NCI-H526 treated with DMSO at 0.1 percent for 48 hours (cell line): Measurements from ENCODE around the gene LHB.
"Not testable (repeated sequence)": the region's sequence is repeated elsewhere in the genome, so short reads cannot be mapped to it uniquely, and the experiment has no call there.

ENCODE experiments used
- DNase-seq: peaks from one replicate; lab custom pipeline; 2025; lab: John Stamatoyannopoulos, UW

Gene LHB

DNA sequence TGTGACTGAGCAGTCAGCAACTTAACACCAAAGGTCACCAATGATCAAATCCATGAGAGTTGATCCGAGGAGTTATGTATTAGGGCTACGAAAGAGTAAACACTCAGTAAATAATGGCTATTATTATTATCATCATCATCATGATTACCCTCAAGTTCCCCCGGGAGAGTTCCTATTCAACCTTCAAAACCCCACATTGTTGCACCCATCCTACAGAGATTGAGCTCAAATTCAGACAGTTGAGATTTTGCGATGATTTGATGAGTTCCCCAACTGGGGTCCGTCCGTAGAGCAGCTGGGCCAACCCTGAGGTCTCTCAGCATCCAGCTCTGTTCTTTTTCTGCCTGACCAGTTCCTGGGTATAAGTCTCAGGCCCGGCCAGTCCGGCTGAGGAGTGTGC, 21.2 kb upstream of the LHB start:
- DNase-seq: not testable (repeated sequence)

GRCh38 chr19:49036815-49037214, 19.9 kb upstream of the LHB start, which contains the start of gene CGB1:
CGB1 (minus strand) TSS chr19:49036895; CDS start chr19:49036711, 184 bp downstream.
- DNase-seq: not testable (repeated sequence)

- DNase-seq: not testable (repeated sequence)
Observed at GRCh38 chr19:49031642-49032301, 14.9 kb upstream of the LHB start, which contains the start of gene CGB2. CGB2 (plus strand) TSS chr19:49031890; CDS start chr19:49032096, 206 bp downstream.

DNA sequence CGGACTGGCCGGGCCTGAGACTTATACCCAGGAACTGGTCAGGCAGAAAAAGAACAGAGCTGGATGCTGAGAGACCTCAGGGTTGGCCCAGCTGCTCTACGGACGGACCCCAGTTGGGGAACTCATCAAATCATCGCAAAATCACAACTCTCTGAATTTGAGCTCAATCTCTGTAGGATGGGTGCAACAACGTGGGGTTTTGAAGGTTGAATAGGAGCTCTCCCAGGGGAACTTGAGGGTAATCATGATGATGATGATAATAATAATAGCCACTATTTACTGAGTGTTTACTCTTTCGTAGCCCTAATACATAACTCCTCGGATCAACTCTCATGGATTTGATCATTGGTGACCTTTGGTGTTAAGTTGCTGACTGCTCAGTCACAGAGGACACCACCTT, 13.4 kb upstream of the LHB start:
- DNase-seq: not testable (repeated sequence)

- DNase-seq: not testable (repeated sequence)
Observed at GRCh38 chr19:49029749-49030148, 12.9 kb upstream of the LHB start.

GRCh38 chr19:49028686-49029085, 11.8 kb upstream of the LHB start:
- not testable (repeated sequence) for DNase-seq

- not testable (repeated sequence) for DNase-seq
Observed at GRCh38 chr19:49025599-49025998, 8.7 kb upstream of the LHB start.

DNA sequence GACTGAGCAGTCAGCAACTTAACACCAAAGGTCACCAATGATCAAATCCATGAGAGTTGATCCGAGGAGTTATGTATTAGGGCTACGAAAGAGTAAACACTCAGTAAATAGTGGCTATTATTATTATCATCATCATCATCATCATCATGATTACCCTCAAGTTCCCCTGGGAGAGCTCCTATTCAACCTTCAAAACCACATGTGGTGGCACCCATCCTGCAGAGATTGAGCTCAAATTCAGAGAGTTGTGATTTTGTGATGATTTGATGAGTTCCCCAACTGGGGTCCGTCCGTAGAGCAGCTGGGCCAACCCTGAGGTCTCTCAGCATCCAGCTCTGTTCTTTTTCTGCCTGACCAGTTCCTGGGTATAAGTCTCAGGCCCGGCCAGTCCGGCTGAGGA, 8.2 kb upstream of the LHB start:
- DNase-seq: not testable (repeated sequence)

- not testable (repeated sequence) for DNase-seq
Observed at GRCh38 chr19:49024233-49024632, 7.3 kb upstream of the LHB start, which contains the start of gene CGB3. CGB3 (minus strand) TSS chr19:49024333; CDS start chr19:49023971, 362 bp downstream.

DNA sequence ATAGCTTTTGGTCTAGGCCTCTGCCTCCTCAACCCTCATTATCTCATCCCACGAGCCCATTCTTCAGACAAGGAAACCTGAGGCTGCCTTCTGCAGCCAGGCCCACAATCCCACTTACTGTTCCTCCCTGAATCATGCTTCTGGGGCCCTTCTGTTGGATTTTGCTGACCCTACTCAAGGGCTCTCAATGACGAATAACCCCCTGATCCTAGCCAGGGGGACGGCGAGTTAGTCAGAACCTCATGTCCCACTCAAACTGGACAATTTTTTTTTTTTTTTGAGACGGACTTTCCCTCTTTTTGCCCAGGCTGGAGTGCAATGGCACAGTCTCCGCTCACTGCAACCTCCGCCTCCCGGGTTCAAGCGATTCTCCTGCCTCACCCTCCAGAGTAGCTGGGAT, 5.2 kb upstream of the LHB start:
- DNase-seq: no peak

- no peak for DNase-seq
Observed at GRCh38 chr19:49020931-49021895, 4.3 kb upstream of the LHB start.

GRCh38 chr19:49020342-49020741, 3.5 kb upstream of the LHB start:
- DNase-seq: no peak

GRCh38 chr19:49019242-49019932, 2.5 kb upstream of the LHB start:
- no peak for DNase-seq

DNA sequence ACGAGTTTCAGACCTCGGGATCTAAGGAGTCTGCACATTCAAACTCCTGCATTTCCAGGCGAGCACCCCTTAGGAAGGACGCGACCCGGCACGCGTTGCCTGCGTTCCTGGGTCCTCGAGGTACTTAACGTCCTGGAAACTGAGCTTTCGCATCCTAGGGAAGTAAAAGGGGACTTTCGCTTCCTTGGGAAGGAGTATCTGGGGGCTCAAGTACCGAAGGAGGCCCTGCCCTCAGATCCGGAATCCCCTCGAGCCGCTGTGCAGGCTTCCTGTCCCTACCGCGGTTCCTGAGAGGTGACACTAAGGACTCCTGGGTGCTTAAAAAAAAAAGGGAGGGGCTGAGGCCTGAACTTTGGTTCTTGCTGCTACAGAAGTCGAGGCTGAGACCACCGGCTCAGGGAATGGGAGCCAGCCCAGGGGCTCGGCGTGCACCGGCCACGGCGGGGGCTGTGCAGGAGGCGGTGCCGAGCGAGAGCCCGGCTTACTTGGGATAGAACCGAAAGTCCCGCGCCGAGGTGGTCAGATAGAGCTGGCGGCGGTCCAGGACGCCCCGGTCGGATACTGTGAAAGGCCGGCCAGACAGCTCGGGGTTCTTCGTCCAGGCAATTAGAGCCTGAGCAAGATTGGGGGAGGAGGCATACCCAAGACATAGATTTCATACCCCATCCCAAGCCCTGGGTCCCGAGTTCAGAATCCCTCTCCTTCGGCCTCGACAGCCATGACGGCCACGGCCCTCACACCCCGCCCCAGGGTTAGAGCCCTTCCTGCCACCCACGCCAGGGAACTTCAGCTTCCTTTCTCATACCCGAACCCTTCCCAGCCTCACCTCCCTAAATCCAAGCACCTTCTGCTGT, 1.7 kb upstream of the LHB start:
- DNase-seq: not testable (repeated sequence)

- no peak for DNase-seq
Observed at GRCh38 chr19:49017666-49018351, 918 bp upstream of the LHB start.

DNA sequence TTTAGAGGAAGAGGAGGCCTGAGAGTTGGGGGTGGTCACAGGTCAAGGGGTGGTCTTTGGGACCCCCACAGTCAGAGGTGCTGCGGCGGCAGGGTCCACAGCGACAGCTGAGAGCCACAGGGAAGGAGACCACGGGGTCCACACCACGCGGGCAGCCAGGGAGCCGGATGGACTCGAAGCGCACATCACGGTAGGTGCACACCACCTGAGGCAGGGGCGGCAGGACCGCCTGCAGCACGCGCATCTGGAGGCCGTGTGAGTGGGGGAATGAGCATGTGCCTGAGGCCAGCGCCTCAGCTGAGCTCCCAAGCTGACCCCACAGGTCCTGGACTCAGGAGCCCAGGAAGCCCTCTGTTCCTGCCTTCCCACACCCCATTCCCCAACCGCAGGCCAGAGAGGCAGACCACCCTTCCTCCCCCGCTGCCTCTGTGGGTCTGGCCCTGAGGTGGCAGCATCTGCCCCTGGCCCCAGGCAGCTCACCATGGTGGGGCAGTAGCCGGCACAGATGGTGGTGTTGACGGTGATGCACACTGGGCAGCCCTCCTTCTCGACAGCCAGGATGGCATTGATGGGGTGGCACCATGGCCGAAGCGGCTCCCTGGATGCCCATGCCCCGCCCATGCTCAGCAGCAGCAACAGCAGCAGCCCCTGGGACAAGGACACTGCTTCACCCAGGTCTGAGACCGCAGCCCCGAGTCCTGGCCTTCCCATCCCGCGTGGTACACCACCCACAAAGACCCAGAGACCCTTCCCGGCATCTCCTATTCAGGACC, 638 bp downstream of the LHB start:
- DNase-seq: no peak

DNA sequence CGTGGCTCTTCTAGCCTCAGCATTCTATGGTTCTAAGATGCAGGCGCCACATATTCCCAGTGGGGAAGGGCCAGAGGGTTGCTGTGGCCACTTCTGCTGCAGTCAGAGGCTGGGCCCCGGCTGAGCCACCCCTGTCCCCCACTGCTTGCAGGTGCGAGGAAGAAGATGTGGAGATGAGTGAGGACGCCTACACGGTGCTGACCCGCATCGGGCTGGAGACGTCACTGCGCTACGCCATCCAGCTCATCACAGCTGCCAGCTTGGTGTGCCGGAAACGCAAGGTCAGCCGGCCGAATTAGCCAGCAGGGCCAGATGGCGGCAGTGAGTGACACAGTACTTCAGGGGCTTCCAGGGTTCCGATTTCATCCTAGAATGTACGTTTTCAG, 2.0 kb downstream of the LHB start:
- DNase-seq: no peak

- no peak for DNase-seq
Observed at GRCh38 chr19:49014123-49014869, 2.6 kb downstream of the LHB start.

- no peak for DNase-seq
Observed at GRCh38 chr19:49011194-49011593, 5.7 kb downstream of the LHB start.
